Effector CD8-positive, alpha-beta T cell (primary cell): ENCODE results near the gene LLGL1.

ENCODE experiments used
- DNase-seq: peaks from one replicate; lab custom pipeline; 2025; lab: John Stamatoyannopoulos, UW

Gene LLGL1

DNA sequence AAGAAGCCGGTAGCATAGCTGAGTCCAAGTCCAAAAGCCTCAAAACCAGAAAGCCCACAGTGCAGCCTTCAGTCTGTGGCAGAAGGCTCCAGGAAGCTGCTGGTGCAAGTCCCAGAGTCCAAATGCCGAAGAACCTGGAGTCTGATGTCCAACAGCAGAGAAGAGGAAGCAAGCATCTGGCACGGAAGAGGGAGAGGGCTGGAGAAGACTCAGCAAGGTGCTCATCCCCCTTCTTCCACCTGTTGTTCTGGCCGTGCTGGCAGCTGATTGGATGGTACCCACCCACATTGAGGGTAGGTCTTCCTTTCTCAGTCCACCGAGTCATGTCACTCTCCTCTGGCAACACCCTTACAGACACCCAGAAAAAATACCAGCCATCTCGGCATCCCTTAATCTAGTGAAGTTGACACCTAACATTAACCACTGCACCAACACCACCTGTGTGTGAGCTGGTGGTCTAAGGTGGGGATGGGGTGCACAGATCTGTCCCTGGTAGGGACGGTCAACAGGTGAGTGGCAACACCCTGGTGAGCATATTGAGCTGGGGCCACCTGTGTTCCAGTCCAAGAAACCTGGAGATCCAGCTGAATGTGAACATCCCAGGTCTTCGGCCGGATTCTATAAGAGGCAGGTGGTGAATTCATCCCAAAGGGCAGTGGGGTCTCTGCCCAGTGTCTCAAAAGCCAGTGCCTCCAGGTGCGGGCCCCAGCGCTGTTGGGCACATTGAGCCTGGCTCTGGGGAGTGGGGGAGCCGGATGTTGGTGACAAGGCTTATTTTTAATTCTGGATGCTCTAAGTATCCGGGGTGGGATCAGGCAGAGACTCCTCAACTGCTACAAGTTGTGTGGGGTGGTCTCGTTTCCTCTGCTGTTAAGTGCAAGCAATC lies 44.9 kb downstream of the LLGL1 start:
- DNase-seq: no peak

- no peak for DNase-seq
Observed at GRCh38 chr17:18277076-18277475, 51.6 kb downstream of the LLGL1 start.

GRCh38 chr17:18278867-18279266 lies 53.4 kb downstream of the LLGL1 start:
- no peak for DNase-seq

DNA sequence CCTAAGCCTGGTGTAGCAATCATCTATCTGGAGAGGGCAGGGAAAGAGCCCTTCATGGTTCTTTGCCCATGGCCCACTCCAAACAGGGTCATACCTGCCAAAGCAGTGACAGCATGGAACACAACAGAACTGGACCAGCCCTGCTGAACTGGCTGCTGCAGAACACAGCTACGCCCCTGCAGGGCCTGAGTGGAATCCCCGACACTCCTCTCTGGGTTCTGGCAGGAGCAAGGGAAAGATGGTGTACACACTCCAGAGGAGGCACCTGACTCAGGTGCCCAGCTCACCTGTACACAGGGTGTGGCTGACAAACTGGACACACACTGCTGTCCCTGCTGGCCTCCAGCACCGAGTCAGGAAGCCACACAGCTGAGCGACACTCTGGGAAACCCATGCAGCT lies 54.8 kb downstream of the LLGL1 start:
- no peak for DNase-seq

- no peak for DNase-seq
Observed at GRCh38 chr17:18280766-18281371, 55.4 kb downstream of the LLGL1 start.

- DNase-seq: no peak
Observed at GRCh38 chr17:18281788-18282187, 56.4 kb downstream of the LLGL1 start.

- DNase-seq: no peak
Observed at GRCh38 chr17:18285296-18285695, 59.9 kb downstream of the LLGL1 start.

DNA sequence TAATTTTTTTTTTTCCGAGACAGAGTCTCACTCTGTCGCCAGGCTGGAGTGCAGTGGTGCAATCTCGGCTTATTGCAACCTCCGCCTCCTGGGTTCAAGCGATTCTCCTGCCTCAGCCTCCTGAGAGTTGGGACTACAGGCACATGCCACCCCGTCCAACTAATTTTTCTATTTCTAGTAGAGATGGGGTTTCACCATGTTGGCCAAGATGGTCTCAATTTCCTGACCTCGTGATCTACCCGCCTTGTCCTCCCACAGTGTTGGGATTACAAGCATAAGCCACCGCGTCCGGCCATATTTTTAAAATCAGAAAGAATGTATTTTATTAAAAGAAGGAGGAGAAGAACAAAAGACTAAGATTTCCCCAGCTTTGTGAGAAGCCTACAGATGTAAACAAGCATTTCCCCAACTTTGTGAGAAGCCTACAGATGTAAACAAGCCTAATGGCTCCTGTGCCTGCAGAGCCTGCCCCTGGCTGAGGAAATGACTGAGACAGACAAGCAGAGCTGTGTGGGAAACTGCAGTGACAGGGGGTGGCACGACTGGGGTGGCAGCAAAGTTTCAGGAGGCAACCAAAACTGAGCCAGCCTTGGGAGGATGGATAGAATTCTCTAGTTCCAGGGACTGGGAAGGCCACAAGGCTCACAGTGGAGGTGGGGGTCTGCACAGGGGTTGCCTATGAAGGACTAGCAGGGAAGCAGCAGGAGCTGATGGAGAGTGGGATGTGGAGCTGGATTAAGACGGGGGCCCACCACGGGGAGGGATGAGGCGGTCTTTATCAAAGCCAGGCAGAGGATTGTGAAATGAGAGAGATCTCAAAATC lies 66.5 kb downstream of the LLGL1 start:
- DNase-seq: no peak
